ENCODE results near the gene GABBR2. TPM values are rescaled to one million over a fixed set of nuclear protein-coding genes. Genes with fewer than 3 reads are reported as not detected.

The GABBR2 gene
- polyA plus RNA-seq, 1 of the 3 experiments (the other 2 are of a cell fraction): not detected

DNA sequence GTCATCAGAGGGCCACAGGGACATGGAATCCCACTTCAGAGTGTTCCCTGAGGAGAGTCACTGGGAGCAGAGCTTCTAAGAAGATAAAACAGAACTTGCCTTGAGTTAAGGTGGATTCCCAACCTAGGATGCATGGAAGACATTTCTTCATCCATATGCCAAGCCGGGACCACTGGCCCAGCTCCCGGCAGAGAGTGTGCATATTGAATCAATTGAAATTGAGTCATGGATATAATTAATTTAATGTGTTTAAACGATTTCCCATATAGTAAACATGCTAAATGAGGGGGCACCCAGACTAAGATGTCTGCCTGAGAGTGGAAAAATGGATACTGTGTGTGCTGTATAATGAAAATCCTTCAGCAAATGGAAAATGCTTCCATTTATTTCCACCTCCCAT lies 258.9 kb downstream of the GABBR2 start:
- DNase-seq: no peak
- Histone ChIP-seq H4K20me1 (ENCODE audit: insufficient read depth) (no peaks in the 10 kb centered on the region), H3F3A (replicated peaks; ENCODE audit: insufficient read depth) (no peaks in the 10 kb centered on the region), H3K9ac (no peak overlapping the region), H2AFZ (ENCODE audit: low read depth) (no peak overlapping the region), H3K79me2 (ENCODE audit: insufficient read depth) (no peaks in the 10 kb centered on the region), H3K9me3 (no peaks in the 10 kb centered on the region), H3K27me3 (ENCODE audit: insufficient read depth) (no peaks in the 10 kb centered on the region; the same call in 1 of the 2 replicates), H3K4me2 (no peak overlapping the region), H3K4me1 (ENCODE audit: control insufficient read depth in 1 of 2, insufficient read depth in 2 of 2, low read depth in 1 of 2, low read length in 1 of 2) (no peaks in the 10 kb centered on the region; a peak in 1 of 4 replicates), H3K27ac (ENCODE audit: low read depth in 2 of 2, low read length in 1 of 2) (no peak overlapping the region), H3K36me3 (replicated peaks in 1 of 2; ENCODE audit: control insufficient read depth in 1 of 2, insufficient read depth in 2 of 2, low read length in 1 of 2) (no peaks in the 10 kb centered on the region), H3K9me2 (no peaks in the 10 kb centered on the region), H3K4me3 (ENCODE audit: low read depth in 2 of 2, low read length in 1 of 2) (no peak overlapping the region)
- ChIA-PET CTCF (interaction anchor here (0.6 to 1.6 kb wide), 2 partner anchors 40 to 181 kb away, joined by 3 to 5 read pairs; no protein-coding TSS in a partner anchor), POLR2A (no interaction called here)
- 22% methylated on average over 3 of the region's 3 CpGs for WGBS (ENCODE audit: low lambda C conversion rate)
- TF ChIP-seq SIN3A (IDR thresholded peaks at IDR 0.05; ENCODE audit: borderline replicate concordance, low read depth, low read length) (no peak), TEAD4 (IDR thresholded peaks at IDR 0.05; ENCODE audit: borderline replicate concordance, insufficient read depth) (no peak), RXRA (IDR thresholded peaks at IDR 0.05; ENCODE audit: borderline replicate concordance, low read depth) (no peak), EZH2phosphoT487 (IDR thresholded peaks at IDR 0.05; ENCODE audit: borderline replicate concordance, low read depth) (no peak), POLR2AphosphoS5 (IDR thresholded peaks at IDR 0.05; ENCODE audit: low read depth, low read length) (no peak), GATA2 (CRISPR knock-in tag; IDR thresholded peaks at IDR 0.05) (no peak), NFIC (IDR thresholded peaks at IDR 0.05; ENCODE audit: borderline replicate concordance) (no peak), RFX5 (IDR thresholded peaks at IDR 0.05; ENCODE audit: low read length) (no peak), FOXM1 (IDR thresholded peaks at IDR 0.05; ENCODE audit: low read depth) (no peak), TCF12 (IDR thresholded peaks at IDR 0.05) (no peak), MXI1 (IDR thresholded peaks at IDR 0.05; ENCODE audit: low read depth, low read length) (no peak), EP300 (IDR thresholded peaks at IDR 0.05; ENCODE audit: borderline replicate concordance in 1 of 2, low read depth in 1 of 2, low read length in 1 of 2) (no peak), YY1 (IDR thresholded peaks at IDR 0.05; ENCODE audit: low read depth) (no peak), GABPA (IDR thresholded peaks at IDR 0.05; ENCODE audit: low read depth) (no peak)
- TF ChIP-seq, protein P1, sequence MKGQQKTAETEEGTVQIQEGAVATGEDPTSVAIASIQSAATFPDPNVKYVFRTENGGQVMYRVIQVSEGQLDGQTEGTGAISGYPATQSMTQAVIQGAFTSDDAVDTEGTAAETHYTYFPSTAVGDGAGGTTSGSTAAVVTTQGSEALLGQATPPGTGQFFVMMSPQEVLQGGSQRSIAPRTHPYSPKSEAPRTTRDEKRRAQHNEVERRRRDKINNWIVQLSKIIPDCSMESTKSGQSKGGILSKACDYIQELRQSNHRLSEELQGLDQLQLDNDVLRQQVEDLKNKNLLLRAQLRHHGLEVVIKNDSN (IDR thresholded peaks at IDR 0.05; ENCODE audit: borderline replicate concordance, low read depth): no peak
- TF ChIP-seq, protein P2, sequence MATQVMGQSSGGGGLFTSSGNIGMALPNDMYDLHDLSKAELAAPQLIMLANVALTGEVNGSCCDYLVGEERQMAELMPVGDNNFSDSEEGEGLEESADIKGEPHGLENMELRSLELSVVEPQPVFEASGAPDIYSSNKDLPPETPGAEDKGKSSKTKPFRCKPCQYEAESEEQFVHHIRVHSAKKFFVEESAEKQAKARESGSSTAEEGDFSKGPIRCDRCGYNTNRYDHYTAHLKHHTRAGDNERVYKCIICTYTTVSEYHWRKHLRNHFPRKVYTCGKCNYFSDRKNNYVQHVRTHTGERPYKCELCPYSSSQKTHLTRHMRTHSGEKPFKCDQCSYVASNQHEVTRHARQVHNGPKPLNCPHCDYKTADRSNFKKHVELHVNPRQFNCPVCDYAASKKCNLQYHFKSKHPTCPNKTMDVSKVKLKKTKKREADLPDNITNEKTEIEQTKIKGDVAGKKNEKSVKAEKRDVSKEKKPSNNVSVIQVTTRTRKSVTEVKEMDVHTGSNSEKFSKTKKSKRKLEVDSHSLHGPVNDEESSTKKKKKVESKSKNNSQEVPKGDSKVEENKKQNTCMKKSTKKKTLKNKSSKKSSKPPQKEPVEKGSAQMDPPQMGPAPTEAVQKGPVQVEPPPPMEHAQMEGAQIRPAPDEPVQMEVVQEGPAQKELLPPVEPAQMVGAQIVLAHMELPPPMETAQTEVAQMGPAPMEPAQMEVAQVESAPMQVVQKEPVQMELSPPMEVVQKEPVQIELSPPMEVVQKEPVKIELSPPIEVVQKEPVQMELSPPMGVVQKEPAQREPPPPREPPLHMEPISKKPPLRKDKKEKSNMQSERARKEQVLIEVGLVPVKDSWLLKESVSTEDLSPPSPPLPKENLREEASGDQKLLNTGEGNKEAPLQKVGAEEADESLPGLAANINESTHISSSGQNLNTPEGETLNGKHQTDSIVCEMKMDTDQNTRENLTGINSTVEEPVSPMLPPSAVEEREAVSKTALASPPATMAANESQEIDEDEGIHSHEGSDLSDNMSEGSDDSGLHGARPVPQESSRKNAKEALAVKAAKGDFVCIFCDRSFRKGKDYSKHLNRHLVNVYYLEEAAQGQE (IDR thresholded peaks at IDR 0.05; ENCODE audit: low read depth, low read length): no peak
- TF ChIP-seq, protein P3, sequence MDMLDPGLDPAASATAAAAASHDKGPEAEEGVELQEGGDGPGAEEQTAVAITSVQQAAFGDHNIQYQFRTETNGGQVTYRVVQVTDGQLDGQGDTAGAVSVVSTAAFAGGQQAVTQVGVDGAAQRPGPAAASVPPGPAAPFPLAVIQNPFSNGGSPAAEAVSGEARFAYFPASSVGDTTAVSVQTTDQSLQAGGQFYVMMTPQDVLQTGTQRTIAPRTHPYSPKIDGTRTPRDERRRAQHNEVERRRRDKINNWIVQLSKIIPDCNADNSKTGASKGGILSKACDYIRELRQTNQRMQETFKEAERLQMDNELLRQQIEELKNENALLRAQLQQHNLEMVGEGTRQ (IDR thresholded peaks at IDR 0.05; ENCODE audit: borderline replicate concordance, low read depth, low read length): no peak
- TF ChIP-seq, protein P4, sequence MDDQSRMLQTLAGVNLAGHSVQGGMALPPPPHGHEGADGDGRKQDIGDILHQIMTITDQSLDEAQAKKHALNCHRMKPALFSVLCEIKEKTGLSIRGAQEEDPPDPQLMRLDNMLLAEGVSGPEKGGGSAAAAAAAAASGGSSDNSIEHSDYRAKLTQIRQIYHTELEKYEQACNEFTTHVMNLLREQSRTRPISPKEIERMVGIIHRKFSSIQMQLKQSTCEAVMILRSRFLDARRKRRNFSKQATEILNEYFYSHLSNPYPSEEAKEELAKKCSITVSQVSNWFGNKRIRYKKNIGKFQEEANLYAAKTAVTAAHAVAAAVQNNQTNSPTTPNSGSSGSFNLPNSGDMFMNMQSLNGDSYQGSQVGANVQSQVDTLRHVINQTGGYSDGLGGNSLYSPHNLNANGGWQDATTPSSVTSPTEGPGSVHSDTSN (IDR thresholded peaks at IDR 0.05): no peak
